ENCODE measurements around the gene MAP7D2. TPM values are rescaled to one million over a fixed set of nuclear protein-coding genes. Genes with fewer than 3 reads are reported as not detected.

Gene MAP7D2
- total and polyA plus RNA-seq, 2 experiments from 2014 or later = 0.90 to 1.6 TPM

- TF ChIP-seq, protein P1, sequence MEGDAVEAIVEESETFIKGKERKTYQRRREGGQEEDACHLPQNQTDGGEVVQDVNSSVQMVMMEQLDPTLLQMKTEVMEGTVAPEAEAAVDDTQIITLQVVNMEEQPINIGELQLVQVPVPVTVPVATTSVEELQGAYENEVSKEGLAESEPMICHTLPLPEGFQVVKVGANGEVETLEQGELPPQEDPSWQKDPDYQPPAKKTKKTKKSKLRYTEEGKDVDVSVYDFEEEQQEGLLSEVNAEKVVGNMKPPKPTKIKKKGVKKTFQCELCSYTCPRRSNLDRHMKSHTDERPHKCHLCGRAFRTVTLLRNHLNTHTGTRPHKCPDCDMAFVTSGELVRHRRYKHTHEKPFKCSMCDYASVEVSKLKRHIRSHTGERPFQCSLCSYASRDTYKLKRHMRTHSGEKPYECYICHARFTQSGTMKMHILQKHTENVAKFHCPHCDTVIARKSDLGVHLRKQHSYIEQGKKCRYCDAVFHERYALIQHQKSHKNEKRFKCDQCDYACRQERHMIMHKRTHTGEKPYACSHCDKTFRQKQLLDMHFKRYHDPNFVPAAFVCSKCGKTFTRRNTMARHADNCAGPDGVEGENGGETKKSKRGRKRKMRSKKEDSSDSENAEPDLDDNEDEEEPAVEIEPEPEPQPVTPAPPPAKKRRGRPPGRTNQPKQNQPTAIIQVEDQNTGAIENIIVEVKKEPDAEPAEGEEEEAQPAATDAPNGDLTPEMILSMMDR (conservative IDR thresholded peaks at IDR 0.05; ENCODE audit: low read depth in 2 of 2) = no peak
- TF ChIP-seq EZH2phosphoT487 (IDR thresholded peaks at IDR 0.05; ENCODE audit: unreplicated experiment) (no peak), STAT1 (IDR thresholded peaks at IDR 0.05; ENCODE audit: unreplicated experiment) (no peak), ZNF114 (CRISPR knock-in tag; IDR thresholded peaks at IDR 0.05) (no peak), ETS1 (IDR thresholded peaks at IDR 0.05) (no peak), ZNF331 (CRISPR knock-in tag; IDR thresholded peaks at IDR 0.05; ENCODE audit: low read depth) (no peak)
Measured at GRCh38 chrX:19956923-19957322, 159.8 kb downstream of the MAP7D2 start (continued).

MicroRNAs within 50 kb of the gene (microRNA counts, 767-probe panel; counts per million panel counts)
- not detected for microRNA hsa-miR-23c

Small RNA genes within 50 kb of the gene (microRNA-seq; reads per million reads assigned to microRNA genes)
- gene MIR23C = 1.1 reads per million

Small RNA genes within 50 kb of the gene (small RNA-seq; reads per million reads assigned to genes)
- gene MIR23C (ENCODE audit: low replicate concordance) = not detected
- not detected for gene RF00019 (ENCODE audit: low replicate concordance)
- 10.1 reads per million, percentile 96 among the genes with 10 or more reads in this experiment for gene RF00493 (ENCODE audit: low replicate concordance)
- not detected for gene RF00494 (ENCODE audit: low replicate concordance)

Other genes starting within 250 kb of the MAP7D2 start
- gene SH3KBP1, start 229.3 kb downstream of the MAP7D2 start, total RNA-seq (2014; rRNA removed; shearing (Covaris generic)) = 10.4 and 15.3 TPM in 2 replicates
- gene SH3KBP1, start 229.3 kb downstream of the MAP7D2 start, polyA plus RNA-seq (2016; fragmentation: Nextera tagmentation; extraction: Ambion mirVana) = 21.5 and 21.9 TPM in 2 replicates
- 9.2 and 9.3 TPM in 2 replicates for gene BCLAF3, start 125.8 kb downstream of the MAP7D2 start, total RNA-seq (2014; rRNA removed; shearing (Covaris generic))
- 6.5 and 7.5 TPM in 2 replicates for gene BCLAF3, start 125.8 kb downstream of the MAP7D2 start, polyA plus RNA-seq (2016; fragmentation: Nextera tagmentation; extraction: Ambion mirVana)
- gene EIF1AX, start 24.9 kb upstream of the MAP7D2 start, total RNA-seq (2014; rRNA removed; shearing (Covaris generic)) = 107 and 122 TPM in 2 replicates
- gene EIF1AX, start 24.9 kb upstream of the MAP7D2 start, polyA plus RNA-seq (2016; fragmentation: Nextera tagmentation; extraction: Ambion mirVana) = 309 and 321 TPM in 2 replicates
- 10.3 and 12.2 TPM in 2 replicates for gene RPS6KA3, start 150.0 kb upstream of the MAP7D2 start, total RNA-seq (2014; rRNA removed; shearing (Covaris generic))
- 3.2 and 3.3 TPM in 2 replicates for gene RPS6KA3, start 150.0 kb upstream of the MAP7D2 start, polyA plus RNA-seq (2016; fragmentation: Nextera tagmentation; extraction: Ambion mirVana)